Measurements from ENCODE around the gene SEMA5A.

The SEMA5A gene

GRCh38 chr5:9468060-9468388, 77.9 kb downstream of the SEMA5A start:
- DNase-seq, result no peak

GRCh38 chr5:9467199-9468059, 78.4 kb downstream of the SEMA5A start:
- DNase-seq, result no peak

GRCh38 chr5:9466697-9467096, 79.2 kb downstream of the SEMA5A start:
- DNase-seq, result no peak

GRCh38 chr5:9464478-9464877, 81.4 kb downstream of the SEMA5A start:
- no peak for DNase-seq

- DNase-seq, result no peak
Measured at GRCh38 chr5:9462109-9462508, 83.8 kb downstream of the SEMA5A start.

- DNase-seq, result no peak
Measured at GRCh38 chr5:9460885-9461645, 84.8 kb downstream of the SEMA5A start.

GRCh38 chr5:9456435-9457042, 89.3 kb downstream of the SEMA5A start:
- DNase-seq, result no peak

- DNase-seq, result no peak
Measured at GRCh38 chr5:9455826-9456434, 89.9 kb downstream of the SEMA5A start.

- DNase-seq, result no peak
Measured at GRCh38 chr5:9454491-9454890, 91.4 kb downstream of the SEMA5A start.

GRCh38 chr5:9454012-9454481, 91.8 kb downstream of the SEMA5A start:
- DNase-seq, result no peak

- DNase-seq, result no peak
Measured at GRCh38 chr5:9453480-9454011, 92.3 kb downstream of the SEMA5A start.

- no peak for DNase-seq
Measured at GRCh38 chr5:9452181-9452580, 93.7 kb downstream of the SEMA5A start.

- no peak for DNase-seq
Measured at GRCh38 chr5:9451037-9451436, 94.8 kb downstream of the SEMA5A start.

GRCh38 chr5:9447691-9448090, 98.2 kb downstream of the SEMA5A start:
- no peak for DNase-seq

- no peak for DNase-seq
Measured at GRCh38 chr5:9445826-9446388, 100.0 kb downstream of the SEMA5A start.

GRCh38 chr5:9444346-9444745, 101.5 kb downstream of the SEMA5A start:
- DNase-seq, result no peak

- DNase-seq, result no peak
Measured at GRCh38 chr5:9441610-9442009, 104.3 kb downstream of the SEMA5A start.

GRCh38 chr5:9440517-9440916, 105.4 kb downstream of the SEMA5A start:
- no peak for DNase-seq

- no peak for DNase-seq
Measured at GRCh38 chr5:9439531-9440292, 106.2 kb downstream of the SEMA5A start.

- DNase-seq, result no peak
Measured at GRCh38 chr5:9438596-9439354, 107.1 kb downstream of the SEMA5A start.

- no peak for DNase-seq
Measured at GRCh38 chr5:9437741-9438240, 108.1 kb downstream of the SEMA5A start.
